Measurements from ENCODE around the gene BCO1. TPM values are rescaled to one million over a fixed set of nuclear protein-coding genes. Genes with fewer than 3 reads are reported as not detected.

Gene BCO1
- total RNA-seq, 1 donor: not detected

DNA sequence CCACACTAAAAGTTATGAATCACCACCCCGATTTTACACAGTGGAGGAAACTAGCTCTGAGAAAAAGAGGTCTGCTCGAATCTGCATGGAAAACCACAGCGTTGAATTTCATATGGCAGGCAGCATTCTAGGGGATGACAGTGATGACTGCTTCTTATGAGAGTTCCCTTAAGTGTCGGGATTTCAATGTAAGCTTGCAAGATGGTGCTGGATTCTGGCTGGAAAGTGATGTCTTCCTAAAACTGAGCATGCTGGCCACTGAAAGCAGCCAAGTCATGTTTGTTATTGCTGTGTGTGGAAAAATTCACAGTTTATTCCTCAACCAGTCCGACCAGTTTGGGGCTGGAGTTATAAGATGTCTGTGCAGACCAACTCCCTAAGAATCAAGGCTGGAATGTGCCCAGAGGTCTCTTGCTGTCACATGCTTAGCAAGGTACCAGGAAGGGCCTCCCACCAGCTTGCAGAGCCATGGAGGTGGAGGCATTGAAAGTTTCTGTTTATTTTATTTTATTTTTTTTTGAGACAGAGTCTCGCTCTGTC is 39.1 kb downstream of the BCO1 start:
- Histone ChIP-seq H3K9me3 (ENCODE audit: low read depth, low read length) (no peaks in the 10 kb centered on the region), H2AFZ (ENCODE audit: low read length) (no peak overlapping the region), H3K27me3 (ENCODE audit: insufficient read depth, low read length) (no peaks in the 10 kb centered on the region), H3K36me3 (ENCODE audit: insufficient read depth, low read length) (no peaks in the 10 kb centered on the region), H3K4me3 (ENCODE audit: insufficient read depth, low read length) (no peak overlapping the region), H3K4me2 (ENCODE audit: insufficient read depth, low read length) (no peak overlapping the region), H3K79me2 (ENCODE audit: insufficient read depth, low read length) (no peaks in the 10 kb centered on the region), H4K20me1 (ENCODE audit: insufficient read depth, low read length) (no peaks in the 10 kb centered on the region), H3K4me1 (ENCODE audit: insufficient read depth, low read length) (no peaks in the 10 kb centered on the region), H3K27ac (ENCODE audit: low read depth, low read length) (no peak overlapping the region)
- DNase-seq (ENCODE audit: insufficient read length, low spot score, missing footprints): no peak
- TF ChIP-seq CTCF (IDR thresholded peaks at IDR 0.05; ENCODE audit: extremely low read depth, low read depth, low read length): no peak

GRCh38 chr16:81278526-81278925 is 40.0 kb downstream of the BCO1 start:
- H3K4me3 ChIP-seq (ENCODE audit: insufficient read depth, low read length): no peak overlapping the region
- no peak for TF ChIP-seq CTCF (IDR thresholded peaks at IDR 0.05; ENCODE audit: extremely low read depth, low read depth, low read length)
- H3K9me3 ChIP-seq (ENCODE audit: low read depth, low read length): no peaks in the 10 kb centered on the region
- H3K4me1 ChIP-seq (ENCODE audit: insufficient read depth, low read length): no peaks in the 10 kb centered on the region
- no peaks in the 10 kb centered on the region for H3K36me3 ChIP-seq (ENCODE audit: insufficient read depth, low read length)
- no peaks in the 10 kb centered on the region for H4K20me1 ChIP-seq (ENCODE audit: insufficient read depth, low read length)
- H3K27me3 ChIP-seq (ENCODE audit: insufficient read depth, low read length): no peaks in the 10 kb centered on the region
- DNase-seq (ENCODE audit: insufficient read length, low spot score, missing footprints): no peak
- H3K79me2 ChIP-seq (ENCODE audit: insufficient read depth, low read length): no peaks in the 10 kb centered on the region
- no peak overlapping the region for H2AFZ ChIP-seq (ENCODE audit: low read length)
- no peak overlapping the region for H3K27ac ChIP-seq (ENCODE audit: low read depth, low read length)
- no peak overlapping the region for H3K4me2 ChIP-seq (ENCODE audit: insufficient read depth, low read length)

DNA sequence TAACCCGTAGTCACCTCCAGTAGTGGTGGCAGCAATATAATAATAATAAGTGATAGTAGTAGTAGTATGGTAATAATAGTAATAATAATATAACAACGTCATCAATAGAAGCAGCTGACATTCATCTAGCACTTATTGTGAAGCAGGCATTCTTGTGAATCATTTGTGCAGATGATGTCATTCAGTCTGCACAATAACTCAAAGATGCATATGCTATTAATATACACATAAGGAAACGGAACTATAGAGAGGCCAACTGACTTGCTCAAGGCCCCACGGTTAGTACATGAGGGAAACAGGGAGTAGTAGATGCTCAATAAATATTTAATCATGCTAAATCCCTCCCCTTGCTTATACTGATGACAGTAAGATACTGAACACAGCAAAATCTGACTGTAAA is 40.9 kb downstream of the BCO1 start:
- H3K27me3 ChIP-seq (ENCODE audit: insufficient read depth, low read length): no peaks in the 10 kb centered on the region
- H4K20me1 ChIP-seq (ENCODE audit: insufficient read depth, low read length): no peaks in the 10 kb centered on the region
- no peaks in the 10 kb centered on the region for H3K36me3 ChIP-seq (ENCODE audit: insufficient read depth, low read length)
- H2AFZ ChIP-seq (ENCODE audit: low read length): no peak overlapping the region
- H3K4me2 ChIP-seq (ENCODE audit: insufficient read depth, low read length): no peak overlapping the region
- no peak for DNase-seq (ENCODE audit: insufficient read length, low spot score, missing footprints)
- no peak overlapping the region for H3K27ac ChIP-seq (ENCODE audit: low read depth, low read length)
- H3K4me3 ChIP-seq (ENCODE audit: insufficient read depth, low read length): no peak overlapping the region
- H3K4me1 ChIP-seq (ENCODE audit: insufficient read depth, low read length): no peaks in the 10 kb centered on the region
- TF ChIP-seq CTCF (IDR thresholded peaks at IDR 0.05; ENCODE audit: extremely low read depth, low read depth, low read length): no peak
- H3K9me3 ChIP-seq (ENCODE audit: low read depth, low read length): no peaks in the 10 kb centered on the region
- no peaks in the 10 kb centered on the region for H3K79me2 ChIP-seq (ENCODE audit: insufficient read depth, low read length)

- H3K4me3 ChIP-seq (ENCODE audit: insufficient read depth, low read length): no peak overlapping the region
- no peak overlapping the region for H2AFZ ChIP-seq (ENCODE audit: low read length)
- no peaks in the 10 kb centered on the region for H3K4me1 ChIP-seq (ENCODE audit: insufficient read depth, low read length)
- no peak for TF ChIP-seq CTCF (IDR thresholded peaks at IDR 0.05; ENCODE audit: extremely low read depth, low read depth, low read length)
- DNase-seq (ENCODE audit: insufficient read length, low spot score, missing footprints): no peak
- H3K4me2 ChIP-seq (ENCODE audit: insufficient read depth, low read length): no peak overlapping the region
- no peaks in the 10 kb centered on the region for H3K79me2 ChIP-seq (ENCODE audit: insufficient read depth, low read length)
- H3K27me3 ChIP-seq (ENCODE audit: insufficient read depth, low read length): no peaks in the 10 kb centered on the region
- H3K27ac ChIP-seq (ENCODE audit: low read depth, low read length): no peak overlapping the region
- H3K9me3 ChIP-seq (ENCODE audit: low read depth, low read length): no peaks in the 10 kb centered on the region
- H3K36me3 ChIP-seq (ENCODE audit: insufficient read depth, low read length): no peaks in the 10 kb centered on the region
- H4K20me1 ChIP-seq (ENCODE audit: insufficient read depth, low read length): no peaks in the 10 kb centered on the region
Observed at GRCh38 chr16:81280393-81280792, 41.9 kb downstream of the BCO1 start.

Measured in osteoblast (primary cell).